ENCODE data around the gene BRD4. TPM values are rescaled to one million over a fixed set of nuclear protein-coding genes. Genes with fewer than 3 reads are reported as not detected.
A peak's percentile ranks its signal among the peaks of the same experiment; 100 is the strongest.

BRD4 gene
- polyA plus RNA-seq (2012; ENCODE audit: insufficient read length, low read depth), result 89.5 TPM

DNA sequence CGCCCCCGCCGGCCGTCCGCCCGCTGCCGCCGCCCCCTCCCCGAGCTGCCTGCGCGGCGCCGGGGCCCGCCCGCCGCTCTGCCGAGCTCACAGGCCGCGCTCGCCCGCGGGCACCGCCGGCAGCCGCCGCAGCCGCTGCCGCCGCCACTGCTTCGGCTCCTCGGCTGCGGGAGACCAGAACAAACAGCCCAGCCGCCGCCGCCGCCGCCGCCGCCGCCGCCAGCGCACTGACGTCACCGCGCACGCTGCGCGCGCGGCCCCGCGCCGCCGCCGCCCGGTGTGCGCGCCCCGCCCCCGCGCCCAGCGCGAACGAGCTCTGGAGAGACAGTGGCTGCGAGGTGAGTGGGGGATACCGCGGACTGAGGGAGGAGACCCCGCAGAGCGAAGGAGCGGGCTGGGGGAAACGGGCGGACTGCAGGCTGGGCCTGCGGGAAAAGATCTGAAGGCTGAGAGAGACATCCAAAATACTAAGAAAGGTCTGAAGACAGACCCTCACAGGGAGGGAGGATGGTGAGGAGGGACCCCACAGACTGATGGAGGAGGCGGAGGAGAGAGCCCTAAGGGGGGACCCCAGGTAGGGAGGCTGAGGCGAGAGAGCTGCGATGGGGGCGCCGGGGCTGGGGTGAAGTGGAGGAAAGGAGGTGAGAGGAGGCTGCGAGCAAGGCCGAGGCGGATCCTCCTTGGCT, at the start of gene BRD4:
BRD4 (minus strand) TSS at position 229 of the 686 bp plus-strand sequence. CDS start 59,440 bp downstream, outside the sequence.
- TF ChIP-seq SIN3A (IDR thresholded peaks at IDR 0.05; ENCODE audit: borderline replicate concordance, insufficient read depth, low read length), result no peak
- peak; percentile 79; the same call in 1 of the 2 replicates for TF ChIP-seq TAF1 (IDR thresholded peaks at IDR 0.05; ENCODE audit: borderline replicate concordance, insufficient read depth, low read length)
- peak; percentile 65 for TF ChIP-seq FOXP2 (optimal IDR thresholded peaks at IDR 0.05; ENCODE audit: borderline replicate concordance, extremely low read depth, extremely low read length, insufficient read depth)
- peak; percentile 63; the same call in 1 of the 2 replicates for TF ChIP-seq POLR2AphosphoS5 (IDR thresholded peaks at IDR 0.05; ENCODE audit: low read depth, low read length)

DNA sequence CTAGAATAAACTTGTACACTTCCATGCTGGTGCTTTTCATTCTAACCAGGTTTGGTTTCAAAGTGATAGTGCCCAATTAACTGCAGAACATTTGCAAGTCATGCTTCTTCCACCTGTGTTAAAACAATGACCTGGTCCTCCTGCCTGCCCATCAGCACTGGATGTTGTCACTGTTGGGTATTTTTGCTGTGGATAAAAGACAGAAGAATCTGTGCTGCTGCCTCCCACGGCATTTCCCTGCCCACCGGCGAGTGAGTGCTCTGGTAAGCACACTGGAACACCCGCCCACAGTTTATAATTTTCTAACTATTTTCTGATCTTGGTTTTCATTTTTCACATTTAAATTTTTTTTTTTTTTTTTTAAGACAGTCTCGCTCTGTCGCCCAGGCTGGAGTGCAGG, 49.5 kb upstream of the BRD4 start:
- TF ChIP-seq SIN3A (IDR thresholded peaks at IDR 0.05; ENCODE audit: borderline replicate concordance, insufficient read depth, low read length) (no peak), POLR2AphosphoS5 (IDR thresholded peaks at IDR 0.05; ENCODE audit: low read depth, low read length) (no peak), TAF1 (IDR thresholded peaks at IDR 0.05; ENCODE audit: borderline replicate concordance, insufficient read depth, low read length) (no peak), FOXP2 (optimal IDR thresholded peaks at IDR 0.05; ENCODE audit: borderline replicate concordance, extremely low read depth, extremely low read length, insufficient read depth) (no peak)
- TF ChIP-seq, protein P1, sequence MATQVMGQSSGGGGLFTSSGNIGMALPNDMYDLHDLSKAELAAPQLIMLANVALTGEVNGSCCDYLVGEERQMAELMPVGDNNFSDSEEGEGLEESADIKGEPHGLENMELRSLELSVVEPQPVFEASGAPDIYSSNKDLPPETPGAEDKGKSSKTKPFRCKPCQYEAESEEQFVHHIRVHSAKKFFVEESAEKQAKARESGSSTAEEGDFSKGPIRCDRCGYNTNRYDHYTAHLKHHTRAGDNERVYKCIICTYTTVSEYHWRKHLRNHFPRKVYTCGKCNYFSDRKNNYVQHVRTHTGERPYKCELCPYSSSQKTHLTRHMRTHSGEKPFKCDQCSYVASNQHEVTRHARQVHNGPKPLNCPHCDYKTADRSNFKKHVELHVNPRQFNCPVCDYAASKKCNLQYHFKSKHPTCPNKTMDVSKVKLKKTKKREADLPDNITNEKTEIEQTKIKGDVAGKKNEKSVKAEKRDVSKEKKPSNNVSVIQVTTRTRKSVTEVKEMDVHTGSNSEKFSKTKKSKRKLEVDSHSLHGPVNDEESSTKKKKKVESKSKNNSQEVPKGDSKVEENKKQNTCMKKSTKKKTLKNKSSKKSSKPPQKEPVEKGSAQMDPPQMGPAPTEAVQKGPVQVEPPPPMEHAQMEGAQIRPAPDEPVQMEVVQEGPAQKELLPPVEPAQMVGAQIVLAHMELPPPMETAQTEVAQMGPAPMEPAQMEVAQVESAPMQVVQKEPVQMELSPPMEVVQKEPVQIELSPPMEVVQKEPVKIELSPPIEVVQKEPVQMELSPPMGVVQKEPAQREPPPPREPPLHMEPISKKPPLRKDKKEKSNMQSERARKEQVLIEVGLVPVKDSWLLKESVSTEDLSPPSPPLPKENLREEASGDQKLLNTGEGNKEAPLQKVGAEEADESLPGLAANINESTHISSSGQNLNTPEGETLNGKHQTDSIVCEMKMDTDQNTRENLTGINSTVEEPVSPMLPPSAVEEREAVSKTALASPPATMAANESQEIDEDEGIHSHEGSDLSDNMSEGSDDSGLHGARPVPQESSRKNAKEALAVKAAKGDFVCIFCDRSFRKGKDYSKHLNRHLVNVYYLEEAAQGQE (IDR thresholded peaks at IDR 0.05; ENCODE audit: insufficient read depth in 1 of 2, low read depth in 2 of 2, low read length in 2 of 2), result no peak

DNA sequence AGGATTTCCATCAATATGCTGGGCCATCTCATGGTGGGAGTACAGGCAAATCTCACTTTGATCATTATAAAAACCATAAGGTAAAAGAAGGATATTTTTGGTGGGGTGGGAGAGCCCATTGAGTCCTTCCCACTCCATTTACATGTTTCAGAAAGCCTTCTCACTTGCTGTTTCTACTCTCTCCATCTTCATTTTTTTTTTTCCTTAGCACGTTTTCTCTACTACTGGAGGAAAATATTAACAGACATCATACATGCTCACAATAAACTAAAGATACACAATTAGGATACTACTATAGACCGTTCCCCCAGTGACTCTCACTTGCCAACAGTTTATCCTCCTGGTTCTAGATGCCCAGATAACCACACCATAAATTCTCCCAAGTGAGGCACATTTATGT, 49.1 kb upstream of the BRD4 start:
- TF ChIP-seq POLR2AphosphoS5 (IDR thresholded peaks at IDR 0.05; ENCODE audit: low read depth, low read length), result no peak
- TF ChIP-seq, protein P1 (IDR thresholded peaks at IDR 0.05; ENCODE audit: insufficient read depth in 1 of 2, low read depth in 2 of 2, low read length in 2 of 2), result no peak
- TF ChIP-seq TAF1 (IDR thresholded peaks at IDR 0.05; ENCODE audit: borderline replicate concordance, insufficient read depth, low read length), result no peak
- no peak for TF ChIP-seq SIN3A (IDR thresholded peaks at IDR 0.05; ENCODE audit: borderline replicate concordance, insufficient read depth, low read length)
- TF ChIP-seq FOXP2 (optimal IDR thresholded peaks at IDR 0.05; ENCODE audit: borderline replicate concordance, extremely low read depth, extremely low read length, insufficient read depth), result no peak

DNA sequence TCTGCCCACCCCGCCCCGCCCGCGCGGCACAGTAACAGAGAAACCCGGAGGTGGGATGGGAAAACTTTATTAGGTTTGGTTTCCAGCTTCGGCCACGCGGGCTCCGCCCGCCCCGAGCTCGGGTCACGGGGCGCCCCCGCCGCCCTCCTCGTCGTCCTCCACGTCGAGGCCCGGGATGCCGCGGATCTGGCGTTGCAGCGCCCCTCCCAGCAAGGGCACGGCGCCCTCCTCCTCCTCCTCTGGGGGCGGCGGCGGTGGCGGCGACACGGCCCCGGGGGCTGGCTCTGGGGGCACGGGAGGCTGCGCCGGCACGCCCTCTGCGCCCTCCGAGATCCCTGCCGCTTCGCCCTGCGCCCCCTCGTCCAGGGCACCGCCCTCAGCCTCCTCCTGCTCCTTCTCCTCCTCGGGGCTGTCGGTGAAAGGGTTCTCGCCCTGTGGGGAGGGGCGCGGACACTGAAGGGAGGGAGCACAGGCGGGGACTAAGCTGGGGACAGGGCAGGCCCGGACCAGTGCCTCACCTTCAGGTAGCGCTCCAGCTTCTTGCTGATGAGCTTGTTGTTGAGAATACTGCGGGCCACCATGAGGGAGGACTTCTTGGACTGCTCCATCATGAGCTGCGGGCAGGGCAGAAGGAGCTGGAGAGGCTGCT, 47.8 kb upstream of the BRD4 start:
- TF ChIP-seq TAF1 (IDR thresholded peaks at IDR 0.05; ENCODE audit: borderline replicate concordance, insufficient read depth, low read length), result no peak
- TF ChIP-seq SIN3A (IDR thresholded peaks at IDR 0.05; ENCODE audit: borderline replicate concordance, insufficient read depth, low read length), result peak; percentile 50; the same call in 1 of the 2 replicates
- TF ChIP-seq POLR2AphosphoS5 (IDR thresholded peaks at IDR 0.05; ENCODE audit: low read depth, low read length), result no peak

DNA sequence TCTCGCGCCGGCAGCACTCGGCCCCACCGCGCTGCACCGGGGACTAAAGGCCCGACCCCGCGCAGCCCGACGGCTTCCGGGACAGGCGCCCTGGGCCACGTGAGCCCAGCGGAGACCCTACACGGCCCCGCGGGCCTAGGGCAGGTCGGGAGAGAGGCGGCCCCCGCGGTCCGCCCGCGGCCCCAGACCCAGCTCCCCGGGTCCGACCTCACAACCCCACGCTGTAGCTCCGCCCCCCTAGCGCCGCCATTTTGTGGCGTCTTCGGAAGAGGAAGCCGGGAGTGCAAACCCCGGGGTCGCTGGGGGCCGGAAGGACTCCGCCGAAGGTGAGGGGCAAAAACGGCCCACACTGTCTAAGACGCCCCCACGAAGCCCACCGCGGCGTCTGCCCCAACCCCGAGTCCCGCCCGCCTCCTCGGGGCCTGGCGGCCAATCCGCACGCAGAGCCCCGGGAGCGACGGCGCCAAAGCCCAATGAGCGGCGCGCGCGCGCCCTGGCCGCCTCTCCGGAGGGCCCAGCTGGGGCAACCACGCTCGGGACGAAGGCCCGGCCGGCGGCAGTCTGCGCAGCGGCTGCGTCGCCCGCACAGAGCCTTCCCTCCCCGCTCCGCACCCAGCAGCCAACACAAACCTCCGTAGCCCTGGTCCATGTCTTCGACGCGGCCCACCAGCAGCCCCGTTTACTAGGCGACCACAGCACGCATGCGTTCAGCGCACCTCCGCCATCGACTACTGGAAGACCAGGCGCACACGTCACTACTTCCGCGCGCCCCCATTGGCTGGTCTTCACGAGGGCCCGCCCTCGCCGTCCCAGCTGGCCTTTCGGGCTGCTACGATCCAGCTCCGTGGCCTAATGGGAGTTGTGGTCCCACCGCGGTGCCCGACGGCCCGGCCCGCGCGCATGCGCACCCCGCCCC, 47.0 kb upstream of the BRD4 start, which contains the start of gene AKAP8:
AKAP8 (minus strand) TSS at position 705 of the 916 bp plus-strand sequence; CDS start at position 649, 56 bp downstream.
- TF ChIP-seq SIN3A (IDR thresholded peaks at IDR 0.05; ENCODE audit: borderline replicate concordance, insufficient read depth, low read length) (peak; percentile 79; the same call in 1 of the 2 replicates), FOXP2 (optimal IDR thresholded peaks at IDR 0.05; ENCODE audit: borderline replicate concordance, extremely low read depth, extremely low read length, insufficient read depth) (peak; percentile 87), TAF1 (IDR thresholded peaks at IDR 0.05; ENCODE audit: borderline replicate concordance, insufficient read depth, low read length) (no peak), POLR2AphosphoS5 (IDR thresholded peaks at IDR 0.05; ENCODE audit: low read depth, low read length) (peak; percentile 77)
- TF ChIP-seq, protein P1 (IDR thresholded peaks at IDR 0.05; ENCODE audit: insufficient read depth in 1 of 2, low read depth in 2 of 2, low read length in 2 of 2), result no peak
